PC-3 (cell line): ENCODE measurements around the gene SLC2A4. TPM values are rescaled to one million over a fixed set of nuclear protein-coding genes. Genes with fewer than 3 reads are reported as not detected.

Experiments
- ATAC-seq: fragments of 200-7000 bp; cut with Tn5 transposase; 2 replicates; pipeline ENCODE4 v1.9.1; 2020; ENCODE audit warnings: mild to moderate bottlenecking, moderate library complexity
- BruUV-seq: library from RNA; stranded (reverse); fragments of 400-500 nt; replicated peaks from 2 replicates; lab custom pipeline; 2021; lab: Mats Ljungman, UMichigan
- CTCF ChIA-PET: fragments of 300-600 bp; sonication (Branson Sonifier 250); formaldehyde crosslinking; loops from one replicate; lab custom pipeline; 2022; ENCODE audit warnings: antibody characterized with exemption; lab: Charles Lee
- POLR2A ChIA-PET: fragments of 300-600 bp; sonication (Branson Sonifier 250); formaldehyde crosslinking; loops from one replicate; lab custom pipeline; 2022; ENCODE audit warnings: antibody characterized with exemption; ENCODE audit not compliant: unreplicated experiment; lab: Charles Lee
- DNase-seq: peaks from one replicate; pipeline ENCODE4 v3.0.0-alpha.2; 2015
- H2AFZ ChIP-seq: fragments of 300-600 bp; sonication (generic); 2 replicates; pipeline ENCODE4 v1.6.0; 2016; ENCODE audit warnings: antibody characterized with exemption, low read length
- H3F3A ChIP-seq: fragments of 300-600 bp; sonication (generic); one replicate; pipeline ENCODE4 v1.6.0; 2017; ENCODE audit warnings: antibody characterized with exemption, low read length, control low read depth, mild to moderate bottlenecking; ENCODE audit not compliant: unreplicated experiment
- H3K27ac ChIP-seq: fragments of 300-600 bp; sonication (generic); 2 replicates; pipeline ENCODE4 v1.5.1; 2016; ENCODE audit warnings: mild to moderate bottlenecking, low read length
- H3K27me3 ChIP-seq: fragments of 300-600 bp; sonication (generic); 2 replicates; pipeline ENCODE4 v1.6.1; 2016; ENCODE audit warnings: low read length, mixed read lengths
- H3K36me3 ChIP-seq: fragments of 300-600 bp; sonication (generic); 2 replicates; pipeline ENCODE4 v1.6.1; 2016; ENCODE audit warnings: low read depth, mixed run types, low read length, mixed read lengths
- H3K4me1 ChIP-seq: fragments of 300-600 bp; sonication (generic); 2 replicates; pipeline ENCODE4 v1.5.1; 2016; ENCODE audit warnings: low read length; ENCODE audit not compliant: insufficient read depth
- H3K4me2 ChIP-seq: fragments of 300-600 bp; sonication (generic); 2 replicates; pipeline ENCODE4 v1.6.0; 2016; ENCODE audit warnings: low read length
- H3K4me3 ChIP-seq: fragments of 300-600 bp; sonication (generic); 2 replicates; pipeline ENCODE4 v1.5.1; 2016; ENCODE audit warnings: mild to moderate bottlenecking, low read length, mixed read lengths
- H3K79me2 ChIP-seq: fragments of 300-600 bp; sonication (generic); 2 replicates; pipeline ENCODE4 v1.6.1; 2017; ENCODE audit warnings: low read length, mixed read lengths
- H3K9ac ChIP-seq: fragments of 300-600 bp; sonication (generic); 2 replicates; pipeline ENCODE4 v1.6.0; 2016; ENCODE audit warnings: mild to moderate bottlenecking, low read length
- H3K9me2 ChIP-seq: fragments of 300-600 bp; sonication (generic); replicated peaks from 2 replicates; pipeline ENCODE4 v1.6.1; 2016; ENCODE audit warnings: mixed run types, low read length, mixed read lengths
- H3K9me3 ChIP-seq: fragments of 300-600 bp; sonication (generic); 2 replicates; pipeline ENCODE4 v1.6.1; 2016; ENCODE audit warnings: low read length, mixed read lengths
- H4K20me1 ChIP-seq: fragments of 300-600 bp; sonication (generic); 2 replicates; pipeline ENCODE4 v1.6.1; 2016; ENCODE audit warnings: low read length, mixed read lengths
- CTCF ChIP-seq: fragments of 300-600 bp; sonication (generic); conservative IDR thresholded peaks from 2 replicates; pipeline ENCODE4 v1.5.1; 2017; ENCODE audit warnings: antibody characterized with exemption, low read depth, mild to moderate bottlenecking, low read length
- EZH2 ChIP-seq: fragments of 300-600 bp; sonication (generic); IDR thresholded peaks from one replicate; pipeline ENCODE4 v1.6.1; 2017; ENCODE audit warnings: antibody characterized with exemption, mild to moderate bottlenecking, low read length; ENCODE audit not compliant: unreplicated experiment
- EZH2phosphoT487 ChIP-seq: fragments of 300-600 bp; sonication (generic); IDR thresholded peaks from 2 replicates; pipeline ENCODE4 v1.6.1; 2018; ENCODE audit warnings: mild to moderate bottlenecking, antibody characterized with exemption, low read length, borderline replicate concordance
- intact Hi-C: fragments of 100-400 bp; cut with micrococcal nuclease; formaldehyde crosslinking; loops from 2 replicates; pipeline ENCODE4 v1.9.0; 2023
- total RNA-seq: library from RNA; depleted of rRNA; stranded (reverse); fragments of >200 nt; gene quantifications from 2 replicates; pipeline ENCODE4 v1.2.3, GENCODE V29; 2014

SLC2A4 gene
- total RNA-seq, 1 experiment from 2014 or later = 0.29 TPM

- no peaks in the 10 kb centered on the region for H3K4me1 ChIP-seq
- H3K27me3 ChIP-seq = no peaks in the 10 kb centered on the region
- peaks cover 2% of the 10 kb centered on the region for H3K79me2 ChIP-seq
- no peaks in the 10 kb centered on the region for H3K9me3 ChIP-seq
- ATAC-seq (no peak), DNase-seq (no peak)
- no peaks in the 10 kb centered on the region for H4K20me1 ChIP-seq
- no peaks in the 10 kb centered on the region for H3K9me2 ChIP-seq
- ChIA-PET CTCF (no interaction called here), POLR2A (no interaction called here)
- TF ChIP-seq EZH2 (no peak), EZH2phosphoT487 (no peak), CTCF (no peak)
- H3K9ac ChIP-seq = no peak overlapping the region
- no peak overlapping the region for H3K27ac ChIP-seq
- no peak overlapping the region for H3K4me3 ChIP-seq
- intact Hi-C loops = no loop called here
- H3K36me3 ChIP-seq = peaks cover 11% of the 10 kb centered on the region; the same call in 1 of the 2 replicates
- BruUV-seq = no TSS peak
- no peak overlapping the region for H2AFZ ChIP-seq
- no peak overlapping the region for H3K4me2 ChIP-seq
- no peaks in the 10 kb centered on the region for H3F3A ChIP-seq
Measured at GRCh38 chr17:7322520-7323194, 41.1 kb downstream of the SLC2A4 start.

GRCh38 chr17:7323731-7324437 lies 42.4 kb downstream of the SLC2A4 start:
- POLR2A ChIA-PET = no interaction called here
- no peak; the same call in 1 of the 2 replicates for ATAC-seq
- Histone ChIP-seq H3K9me3 (no peaks in the 10 kb centered on the region), H3K27me3 (no peaks in the 10 kb centered on the region), H3K9me2 (no peaks in the 10 kb centered on the region), H3K4me3 (no peak overlapping the region), H3K36me3 (peaks cover 11% of the 10 kb centered on the region; the same call in 1 of the 2 replicates), H3K9ac (no peak overlapping the region), H3K27ac (no peak overlapping the region), H4K20me1 (no peaks in the 10 kb centered on the region), H2AFZ (no peak overlapping the region), H3F3A (no peaks in the 10 kb centered on the region), H3K79me2 (peaks cover 15% of the 10 kb centered on the region), H3K4me1 (0 out of 2 replicates have a peak, but pooled peaks cover 6% of the 10 kb centered on the region), H3K4me2 (no peak overlapping the region)
- TF ChIP-seq EZH2phosphoT487 = no peak
- peak; percentile 56 for TF ChIP-seq CTCF
- TF ChIP-seq EZH2 = no peak
- BruUV-seq = no TSS peak
- intact Hi-C loops = no loop called here
- peak; percentile 7 for DNase-seq
- CTCF ChIA-PET = no interaction called here

- Histone ChIP-seq H3K4me2 (no peak overlapping the region), H3K4me1 (0 out of 2 replicates have a peak, but pooled peaks cover 6% of the 10 kb centered on the region), H4K20me1 (no peaks in the 10 kb centered on the region), H3K9me3 (no peaks in the 10 kb centered on the region), H3F3A (no peaks in the 10 kb centered on the region), H3K27ac (no peak overlapping the region), H3K9ac (no peak overlapping the region), H3K9me2 (no peaks in the 10 kb centered on the region), H3K4me3 (no peak overlapping the region), H3K27me3 (no peaks in the 10 kb centered on the region), H3K36me3 (peaks cover 11% of the 10 kb centered on the region; the same call in 1 of the 2 replicates), H2AFZ (no peak overlapping the region), H3K79me2 (peaks cover 16% of the 10 kb centered on the region)
- POLR2A ChIA-PET = no interaction called here
- DNase-seq (no peak), ATAC-seq (no peak)
- intact Hi-C loops = no loop called here
- no TSS peak for BruUV-seq
- CTCF ChIA-PET = no interaction called here
- no peak for TF ChIP-seq CTCF
- TF ChIP-seq EZH2 = no peak
- no peak for TF ChIP-seq EZH2phosphoT487
Measured at GRCh38 chr17:7324438-7324779, 42.9 kb downstream of the SLC2A4 start.
